BLaER1 (cell line): ENCODE results near the gene NLRC5.
"Not testable (repeated sequence)": the region's sequence is repeated elsewhere in the genome, so short reads cannot be mapped to it uniquely, and the experiment has no call there.

ENCODE experiments used
- H3K27ac ChIP-seq: shearing (Covaris generic); formaldehyde crosslinking; 2 replicates; pipeline ENCODE4 v1.8.1; 2022
- H3K27me3 ChIP-seq: shearing (Covaris generic); formaldehyde crosslinking; 2 replicates; pipeline ENCODE4 v1.8.1; 2022
- H3K36me3 ChIP-seq: shearing (Covaris generic); formaldehyde crosslinking; 2 replicates; pipeline ENCODE4 v1.8.1; 2022
- H3K4me1 ChIP-seq: shearing (Covaris generic); formaldehyde crosslinking; 2 replicates; pipeline ENCODE4 v1.8.1; 2022
- H3K4me2 ChIP-seq: shearing (Covaris generic); formaldehyde crosslinking; 2 replicates; pipeline ENCODE4 v1.8.1; 2022
- H3K4me3 ChIP-seq: shearing (Covaris generic); formaldehyde crosslinking; 2 replicates; pipeline ENCODE4 v1.8.1; 2022
- H3K9ac ChIP-seq: shearing (Covaris generic); formaldehyde crosslinking; 2 replicates; pipeline ENCODE4 v1.8.1; 2022
- H3K9me3 ChIP-seq: shearing (Covaris generic); formaldehyde crosslinking; 2 replicates; pipeline ENCODE4 v1.8.1; 2022
- H4K20me1 ChIP-seq: shearing (Covaris generic); formaldehyde crosslinking; 2 replicates; pipeline ENCODE4 v1.8.1; 2022
- Cebpa-rat ChIP-seq: shearing (Covaris generic); IDR thresholded peaks from 2 replicates; pipeline ENCODE4 v1.8.1; 2022

NLRC5 gene

DNA sequence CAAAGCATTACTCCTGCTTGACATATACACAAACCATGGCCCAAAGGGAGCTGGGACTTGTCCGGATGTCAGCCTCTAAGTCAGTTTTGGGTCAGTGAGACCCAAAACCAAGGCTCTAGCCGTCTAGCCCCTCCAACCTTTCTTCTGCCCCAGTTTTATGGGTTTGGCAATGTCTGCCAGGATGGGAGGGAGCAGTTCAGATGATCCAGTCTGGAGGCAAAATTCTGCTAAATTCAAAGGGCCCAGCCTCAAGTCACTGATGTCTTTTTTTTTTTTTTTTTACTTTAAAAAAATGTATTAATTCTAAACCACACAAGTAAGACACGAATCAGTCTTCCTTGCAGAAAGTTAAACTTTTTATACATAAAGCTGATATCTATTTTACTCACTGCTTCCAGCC, 8.6 kb downstream of the NLRC5 start:
- H3K4me3 ChIP-seq: no peak overlapping the region
- no peaks in the 10 kb centered on the region for H3K36me3 ChIP-seq
- H3K9me3 ChIP-seq: no peaks in the 10 kb centered on the region
- no peaks in the 10 kb centered on the region for H3K27me3 ChIP-seq
- H3K27ac ChIP-seq: no peak overlapping the region
- TF ChIP-seq Cebpa-rat: no peak
- peaks cover 62% of the 10 kb centered on the region for H3K4me1 ChIP-seq
- no peak overlapping the region for H3K4me2 ChIP-seq
- H3K9ac ChIP-seq: no peak overlapping the region
- peaks cover 32% of the 10 kb centered on the region; the same call in 1 of the 2 replicates for H4K20me1 ChIP-seq

DNA sequence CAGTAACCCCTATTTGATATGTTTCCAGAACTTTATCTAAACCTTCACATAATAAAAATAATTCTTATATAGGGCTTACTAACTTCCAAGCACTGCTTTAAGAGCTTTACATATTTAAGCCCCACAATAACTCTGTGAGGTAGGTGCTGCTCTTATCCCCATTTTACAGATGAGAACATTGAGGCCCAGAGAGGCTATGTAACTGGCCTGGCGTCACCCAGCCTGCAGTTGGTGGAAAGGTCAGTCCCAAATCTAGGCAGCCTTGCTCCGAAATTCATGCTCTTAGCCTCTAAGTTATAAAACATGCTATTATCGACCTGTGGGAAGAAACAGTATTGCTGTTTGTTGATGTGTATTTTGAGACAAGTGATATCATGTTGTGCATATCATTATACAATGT, 9.0 kb downstream of the NLRC5 start:
- Histone ChIP-seq H3K4me2 (no peak overlapping the region), H3K4me3 (no peak overlapping the region), H3K9ac (no peak overlapping the region), H3K27ac (no peak overlapping the region), H3K9me3 (no peaks in the 10 kb centered on the region), H3K36me3 (no peaks in the 10 kb centered on the region), H4K20me1 (peaks cover 32% of the 10 kb centered on the region; the same call in 1 of the 2 replicates), H3K27me3 (no peaks in the 10 kb centered on the region), H3K4me1 (peaks cover 64% of the 10 kb centered on the region)
- TF ChIP-seq Cebpa-rat: no peak

DNA sequence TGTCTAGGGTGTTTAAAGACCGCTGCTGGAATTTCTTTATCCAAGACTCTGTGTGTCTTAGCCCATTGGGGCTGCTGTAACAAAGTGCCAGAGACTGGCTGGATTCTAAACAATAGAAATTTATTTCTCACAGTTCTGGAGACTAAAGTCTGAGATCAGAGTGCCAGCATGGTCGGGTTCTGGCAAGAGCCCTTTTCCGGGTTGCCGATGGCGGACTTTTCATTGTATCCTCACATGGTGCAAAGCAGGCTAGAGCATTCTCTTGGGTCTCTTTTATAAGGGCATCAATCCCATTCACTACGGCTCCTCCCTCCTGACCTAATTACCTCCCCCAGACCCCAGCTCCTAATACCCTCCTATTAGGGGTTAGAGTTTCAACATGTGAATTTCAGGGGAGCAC, 9.5 kb downstream of the NLRC5 start:
- no peak overlapping the region for H3K4me3 ChIP-seq
- no peaks in the 10 kb centered on the region for H3K27me3 ChIP-seq
- H3K36me3 ChIP-seq: no peaks in the 10 kb centered on the region
- H3K9ac ChIP-seq: no peak overlapping the region; the same call in 1 of the 2 replicates
- H4K20me1 ChIP-seq: peaks cover 32% of the 10 kb centered on the region; the same call in 1 of the 2 replicates
- H3K4me2 ChIP-seq: peak overlapping the region; percentile 68; the same call in 1 of the 2 replicates
- H3K4me1 ChIP-seq: peaks cover 67% of the 10 kb centered on the region
- TF ChIP-seq Cebpa-rat: no peak
- H3K9me3 ChIP-seq: no peaks in the 10 kb centered on the region
- H3K27ac ChIP-seq: no peak overlapping the region

DNA sequence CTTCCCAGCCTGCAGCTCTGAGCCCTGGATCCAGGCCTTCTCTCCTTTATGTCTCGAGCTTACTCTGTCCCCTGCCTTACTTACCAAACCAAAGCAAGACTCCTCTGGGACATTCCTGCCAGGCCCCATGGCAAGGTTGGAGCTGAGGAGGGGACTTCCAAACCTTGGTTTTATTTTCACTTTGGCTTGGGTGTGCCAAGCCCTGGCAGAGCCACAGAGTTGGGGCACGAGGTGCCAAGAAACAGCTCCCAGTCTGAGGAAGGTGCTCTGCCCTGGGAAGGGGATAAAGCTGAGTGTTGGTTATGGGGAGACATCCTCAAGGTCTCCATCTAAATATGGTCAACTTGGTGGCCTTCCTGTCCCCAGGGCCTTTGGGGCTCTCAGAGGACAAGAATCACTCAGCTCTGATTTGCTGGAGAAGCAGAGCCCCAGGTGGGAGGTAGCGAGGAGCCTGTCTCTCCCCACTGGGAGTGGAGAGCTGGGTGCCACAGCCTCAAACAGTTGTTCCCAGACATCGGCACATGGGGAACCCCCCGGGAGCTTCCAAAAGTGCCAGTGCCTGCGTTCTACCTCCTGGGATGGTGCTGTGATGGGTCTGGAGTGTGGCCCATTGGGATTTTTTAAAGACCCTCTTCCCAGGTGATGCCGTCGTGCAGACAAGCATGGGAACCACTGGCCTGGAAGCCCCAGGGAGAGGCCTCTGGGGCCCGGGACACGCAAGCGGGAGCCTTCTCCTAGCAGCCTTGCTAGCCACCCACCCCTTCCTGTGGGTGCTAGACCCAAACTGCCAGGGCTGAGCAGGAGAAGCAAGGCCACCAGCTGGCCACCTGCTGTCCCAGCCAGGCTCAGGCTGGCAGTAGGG, 10.3 kb downstream of the NLRC5 start:
- H3K9ac ChIP-seq: peak overlapping the region; percentile 54
- H4K20me1 ChIP-seq: peaks cover 26% of the 10 kb centered on the region; the same call in 1 of the 2 replicates
- H3K27ac ChIP-seq: peak overlapping the region; percentile 29

DNA sequence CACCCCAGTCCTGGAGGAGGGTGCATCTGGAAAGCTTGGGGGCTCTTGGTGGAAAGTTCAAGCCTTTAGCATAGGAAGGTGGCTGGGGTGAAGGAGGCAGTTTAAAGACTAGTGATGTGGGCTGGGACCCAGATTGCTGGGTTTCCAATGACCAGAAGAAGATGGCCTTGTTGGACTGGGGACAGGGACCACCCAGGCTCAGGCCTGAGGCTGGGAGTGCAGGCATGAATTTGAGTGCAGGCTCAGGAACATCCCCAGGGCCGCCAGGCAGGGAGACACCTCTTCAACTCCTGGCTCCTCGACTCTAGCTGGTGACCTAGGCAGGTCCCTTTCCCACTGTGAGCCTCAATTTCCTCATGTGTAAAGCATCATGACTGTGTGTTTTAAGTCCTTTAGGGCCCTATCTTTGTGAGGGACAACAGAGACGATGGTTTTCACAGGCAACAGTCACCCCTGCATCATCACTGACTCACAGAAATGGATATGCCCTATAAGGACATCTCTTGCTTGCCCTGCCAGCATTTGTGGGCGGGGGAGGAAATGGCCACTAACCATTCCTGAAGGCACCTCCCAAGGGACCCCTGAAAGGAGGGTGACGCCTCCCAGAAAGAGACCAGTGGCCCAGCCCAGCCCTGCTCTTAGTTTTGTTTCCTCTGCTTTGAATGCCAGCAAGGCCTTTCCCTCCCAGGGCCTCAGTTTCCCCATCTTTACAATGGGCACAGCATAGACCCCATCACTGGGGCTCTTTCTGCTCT, 11.1 kb downstream of the NLRC5 start:
- no peak for TF ChIP-seq Cebpa-rat
- Histone ChIP-seq H3K9ac (peak overlapping the region; percentile 54), H3K4me3 (no peak overlapping the region), H3K27ac (peak overlapping the region; percentile 29), H3K4me2 (peak overlapping the region; percentile 68), H3K9me3 (no peaks in the 10 kb centered on the region), H3K4me1 (peaks cover 68% of the 10 kb centered on the region), H3K36me3 (peaks cover 5% of the 10 kb centered on the region), H4K20me1 (peaks cover 18% of the 10 kb centered on the region; the same call in 1 of the 2 replicates), H3K27me3 (no peaks in the 10 kb centered on the region)

More for the DNA sequence above, 10.3 kb downstream of the NLRC5 start:
- Histone ChIP-seq H3K9me3 (no peaks in the 10 kb centered on the region), H3K4me3 (no peak overlapping the region), H3K4me1 (peaks cover 68% of the 10 kb centered on the region), H3K36me3 (peaks cover 2% of the 10 kb centered on the region), H3K4me2 (peak overlapping the region; percentile 68), H3K27me3 (no peaks in the 10 kb centered on the region)
- no peak for TF ChIP-seq Cebpa-rat

DNA sequence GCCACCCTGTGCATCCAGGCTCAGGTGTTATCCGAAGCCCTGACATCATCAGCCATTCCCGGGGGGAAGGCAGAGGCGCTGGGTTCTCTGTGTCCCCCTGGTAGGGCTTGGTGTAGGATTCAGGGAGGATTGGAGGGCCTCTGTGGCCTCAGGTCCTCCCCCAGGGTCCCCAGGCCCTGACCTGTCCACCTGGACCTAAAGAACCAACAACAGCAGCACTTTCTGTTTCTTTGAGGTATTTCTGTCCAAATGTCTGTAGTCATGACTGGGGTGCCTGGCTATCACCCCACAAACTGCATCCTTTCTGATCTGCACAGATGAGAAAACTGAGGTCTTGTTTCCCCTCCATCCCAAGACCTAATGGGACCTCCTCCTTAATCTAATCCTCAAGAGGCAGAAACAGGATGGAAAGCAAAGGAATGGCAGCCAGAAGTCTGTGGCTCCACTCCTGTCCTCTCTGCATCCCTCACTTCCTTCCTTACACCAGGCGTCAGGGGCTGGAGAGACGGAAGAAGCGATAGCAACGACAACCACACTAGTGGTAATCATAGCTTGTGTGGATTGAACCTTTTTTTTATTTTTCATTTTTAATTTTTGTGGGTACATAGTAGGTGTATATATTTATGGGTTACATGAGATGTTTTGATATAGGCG, 11.8 kb downstream of the NLRC5 start:
- peaks cover 68% of the 10 kb centered on the region for H3K4me1 ChIP-seq
- TF ChIP-seq Cebpa-rat: no peak
- no peaks in the 10 kb centered on the region for H3K27me3 ChIP-seq
- H3K9ac ChIP-seq: no peak overlapping the region
- no peaks in the 10 kb centered on the region for H3K9me3 ChIP-seq
- no peak overlapping the region for H3K4me3 ChIP-seq
- peaks cover 18% of the 10 kb centered on the region; the same call in 1 of the 2 replicates for H4K20me1 ChIP-seq
- peak overlapping the region; percentile 68 for H3K4me2 ChIP-seq
- H3K36me3 ChIP-seq: peaks cover 5% of the 10 kb centered on the region
- no peak overlapping the region for H3K27ac ChIP-seq

DNA sequence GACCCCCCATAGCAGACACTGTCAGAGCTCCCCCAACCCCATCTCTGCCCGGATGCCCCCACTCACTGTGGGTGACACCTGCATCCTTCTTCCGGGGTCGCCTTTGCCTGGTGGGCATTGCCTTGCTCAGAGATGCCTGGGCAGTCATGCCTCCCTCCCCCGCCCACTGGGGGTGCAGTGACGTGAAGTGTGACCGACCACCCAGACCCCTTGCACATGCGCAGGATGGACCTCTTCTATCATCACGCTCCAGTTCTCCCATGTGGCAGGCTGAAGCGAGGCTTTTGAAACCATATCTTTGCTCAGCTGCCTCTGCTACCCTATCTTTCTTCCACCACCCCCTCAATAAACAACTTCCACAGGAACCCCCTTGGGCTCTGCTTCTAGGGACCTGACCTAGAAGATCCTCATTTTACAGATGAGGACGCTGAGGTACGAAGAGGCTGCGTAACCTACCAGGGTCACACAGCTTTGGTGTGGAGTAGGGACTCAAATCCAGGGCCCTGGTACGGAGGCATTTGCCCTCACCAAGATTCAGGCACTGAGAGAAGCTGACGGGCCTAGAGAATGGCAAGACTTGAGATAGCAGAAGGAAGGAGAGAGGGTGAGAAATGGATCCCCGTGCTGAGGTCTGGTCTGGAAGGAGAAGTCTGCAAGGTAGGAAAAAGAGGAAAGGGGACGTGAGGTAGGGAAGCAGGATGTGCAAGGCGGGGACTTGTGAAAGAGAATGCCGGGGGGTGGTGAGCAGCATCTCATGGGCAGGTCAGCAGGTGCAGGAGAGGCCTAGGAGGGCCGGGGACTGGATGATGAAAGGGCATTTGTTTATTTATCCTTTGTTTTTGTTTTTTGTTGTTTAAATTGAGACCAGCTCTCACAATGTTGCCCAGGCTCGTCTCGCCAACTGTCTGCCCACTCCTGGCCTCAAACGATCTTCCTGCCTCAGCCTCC, 14.4 kb downstream of the NLRC5 start:
- H3K9me3 ChIP-seq: no peaks in the 10 kb centered on the region
- H3K36me3 ChIP-seq: peaks cover 9% of the 10 kb centered on the region
- H3K9ac ChIP-seq: peak overlapping the region; percentile 50; the same call in 1 of the 2 replicates
- peak overlapping the region; percentile 72 for H3K4me2 ChIP-seq
- H3K27ac ChIP-seq: peak overlapping the region; percentile 68
- TF ChIP-seq Cebpa-rat: no peak
- H4K20me1 ChIP-seq: peaks cover 18% of the 10 kb centered on the region; the same call in 1 of the 2 replicates
- H3K27me3 ChIP-seq: no peaks in the 10 kb centered on the region
- peaks cover 62% of the 10 kb centered on the region for H3K4me1 ChIP-seq
- H3K4me3 ChIP-seq: 0 out of 2 replicates have a peak overlapping the region, but pooled peaks have one; percentile 8

DNA sequence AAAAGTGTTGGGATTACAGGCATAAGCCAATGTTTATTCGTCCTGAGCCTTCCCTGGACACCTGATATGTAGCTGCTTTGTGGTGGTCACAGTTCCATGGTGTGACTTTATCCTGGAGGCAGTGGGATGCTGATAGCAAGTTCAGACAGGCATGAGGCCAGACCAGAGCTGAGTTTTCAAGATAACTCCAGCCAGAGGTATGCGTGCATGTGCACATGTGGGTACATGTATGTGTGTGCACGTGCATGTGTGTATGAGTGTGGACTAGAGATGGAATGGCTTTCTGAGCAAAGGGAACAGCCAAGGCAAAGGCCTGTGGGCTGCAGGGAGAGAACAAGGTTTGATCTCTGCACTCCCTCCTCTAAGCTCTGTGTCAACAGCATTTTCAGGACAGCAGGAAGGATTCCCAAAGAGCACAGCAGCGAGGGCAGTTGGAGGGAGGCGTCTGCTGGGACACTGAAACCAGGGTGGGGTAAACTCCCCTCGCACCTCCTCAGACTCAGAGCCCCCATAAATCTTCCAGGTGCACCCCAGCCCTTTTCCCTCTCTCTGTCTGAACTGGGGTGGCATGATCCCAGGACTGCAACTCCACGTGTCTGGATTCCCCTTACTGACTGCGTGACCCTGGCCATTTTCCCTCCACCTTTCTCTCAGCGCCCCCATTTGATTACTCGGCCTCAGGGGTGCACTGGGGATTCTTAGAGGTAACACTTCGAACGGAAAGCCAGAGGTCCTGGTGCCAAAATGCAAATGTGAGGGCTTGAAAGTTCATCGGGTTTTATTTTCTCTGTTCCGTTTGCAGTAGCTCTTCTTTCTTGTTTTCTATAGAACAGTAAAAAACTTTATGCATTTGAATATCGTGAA, 15.3 kb downstream of the NLRC5 start:
- H3K4me2 ChIP-seq: peak overlapping the region; percentile 72

DNA sequence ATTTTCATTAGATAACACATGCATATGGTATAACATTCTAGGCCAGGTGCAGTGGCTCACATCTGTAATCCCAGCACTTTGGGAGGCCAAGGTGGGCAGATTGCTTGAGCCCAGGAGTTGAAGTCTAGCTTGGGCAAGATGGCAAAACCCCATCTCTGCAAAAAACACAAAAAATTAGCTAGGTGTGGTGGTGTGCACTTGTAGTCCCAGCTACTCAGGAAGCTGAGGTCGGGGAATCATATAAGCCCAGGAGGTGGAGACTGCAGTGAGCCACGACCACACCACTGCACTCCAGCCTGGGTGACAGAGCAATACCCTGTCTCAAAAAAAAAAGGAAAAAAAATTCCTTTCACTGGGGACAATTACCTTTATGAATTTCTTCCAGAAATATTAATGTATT, 16.2 kb downstream of the NLRC5 start:
- H3K27ac ChIP-seq, H3K9me3 ChIP-seq, H3K27me3 ChIP-seq, H3K4me3 ChIP-seq, H3K36me3 ChIP-seq, H4K20me1 ChIP-seq, H3K4me2 ChIP-seq, H3K9ac ChIP-seq: not testable (repeated sequence)
- peaks cover 54% of the 10 kb centered on the region for H3K4me1 ChIP-seq

More for the DNA sequence above, 15.3 kb downstream of the NLRC5 start:
- peaks cover 59% of the 10 kb centered on the region for H3K4me1 ChIP-seq
- H3K27me3 ChIP-seq: no peaks in the 10 kb centered on the region
- TF ChIP-seq Cebpa-rat: no peak
- peak overlapping the region; percentile 50; the same call in 1 of the 2 replicates for H3K9ac ChIP-seq
- peaks cover 16% of the 10 kb centered on the region; the same call in 1 of the 2 replicates for H4K20me1 ChIP-seq
- H3K4me3 ChIP-seq: no peak overlapping the region
- peaks cover 9% of the 10 kb centered on the region for H3K36me3 ChIP-seq
- H3K27ac ChIP-seq: peak overlapping the region; percentile 68
- H3K9me3 ChIP-seq: no peaks in the 10 kb centered on the region
